ENCODE data around the gene TIMM8B.
"Not testable (repeated sequence)": the region's sequence is repeated elsewhere in the genome, so short reads cannot be mapped to it uniquely, and the experiment has no call there.

The TIMM8B gene, protein sequence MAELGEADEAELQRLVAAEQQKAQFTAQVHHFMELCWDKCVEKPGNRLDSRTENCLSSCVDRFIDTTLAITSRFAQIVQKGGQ

DNA sequence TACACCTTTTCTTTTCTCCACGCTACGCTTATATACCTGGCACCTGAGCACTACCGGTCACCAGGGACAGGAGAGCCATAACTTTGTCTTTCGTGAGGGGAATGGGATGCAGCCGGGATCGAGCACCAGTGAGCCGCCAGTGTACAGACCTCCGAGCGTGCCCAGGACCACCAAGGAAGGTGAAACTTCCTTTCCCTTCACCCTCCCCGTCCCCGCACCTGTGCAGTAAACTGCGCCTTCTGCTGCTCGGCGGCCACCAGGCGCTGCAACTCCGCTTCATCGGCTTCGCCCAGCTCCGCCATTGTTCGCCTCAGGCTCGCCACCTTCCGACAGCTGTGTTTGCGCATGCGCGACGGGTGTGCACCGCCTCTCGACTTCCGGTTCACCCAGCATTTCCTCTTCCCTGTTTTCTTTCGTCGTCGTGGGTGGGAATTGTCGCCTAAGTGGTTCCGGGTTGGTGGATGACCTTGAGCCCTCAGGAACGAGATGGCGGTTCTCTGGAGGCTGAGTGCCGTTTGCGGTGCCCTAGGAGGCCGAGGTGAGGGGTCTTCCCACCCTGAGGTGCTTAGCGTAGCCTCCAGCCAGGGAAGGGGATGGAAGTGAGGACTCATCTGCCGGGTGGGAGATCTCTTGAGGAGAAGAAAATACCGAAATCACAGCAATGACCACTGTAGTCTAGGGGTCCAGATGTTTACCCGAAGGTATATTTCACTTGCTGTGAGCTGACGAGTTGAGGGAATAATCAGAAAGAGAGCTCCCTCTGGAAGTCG lies at the start of gene TIMM8B, which contains the start of gene SDHD:
TSS of gene TIMM8B (minus strand) at position 335 of the 770 bp plus-strand sequence. CDS start at position 302, 33 bp downstream.
TSS of gene SDHD (plus strand) at position 452 of the 770 bp plus-strand sequence. CDS start at position 487, 35 bp downstream.
- DNase-seq (ENCODE audit: low spot score), result peak; percentile 98

- DNase-seq (ENCODE audit: low spot score), result no peak
Measured at GRCh38 chr11:112134473-112134872, 47.9 kb upstream of the TIMM8B start.

DNA sequence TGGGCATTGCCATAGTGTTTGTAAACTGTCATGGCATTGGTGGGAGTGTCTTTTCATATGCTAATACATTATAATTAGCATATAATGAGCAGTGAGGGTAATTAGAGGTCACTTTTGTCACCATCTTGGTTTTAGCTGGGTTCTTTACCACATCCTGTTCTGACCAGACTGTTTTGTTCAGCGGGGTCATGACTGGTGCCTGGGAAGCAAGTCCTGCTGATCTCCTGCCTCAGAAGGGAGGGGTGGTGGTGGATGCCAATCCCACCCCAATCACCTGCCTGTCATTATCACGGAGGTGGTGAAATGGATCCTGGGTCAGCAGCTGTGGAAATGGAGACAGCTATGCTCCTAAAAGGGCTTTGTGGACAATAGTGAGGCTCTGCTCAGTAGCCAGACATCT lies 46.2 kb upstream of the TIMM8B start:
- no peak for DNase-seq (ENCODE audit: low spot score)

GRCh38 chr11:112129656-112130055 lies 43.1 kb upstream of the TIMM8B start:
- peak; percentile 89 for DNase-seq (ENCODE audit: low spot score)

- peak; percentile 82 for DNase-seq (ENCODE audit: low spot score)
Measured at GRCh38 chr11:112128483-112129121, 42.0 kb upstream of the TIMM8B start.

GRCh38 chr11:112127056-112127455 lies 40.5 kb upstream of the TIMM8B start:
- DNase-seq (ENCODE audit: low spot score), result no peak

DNA sequence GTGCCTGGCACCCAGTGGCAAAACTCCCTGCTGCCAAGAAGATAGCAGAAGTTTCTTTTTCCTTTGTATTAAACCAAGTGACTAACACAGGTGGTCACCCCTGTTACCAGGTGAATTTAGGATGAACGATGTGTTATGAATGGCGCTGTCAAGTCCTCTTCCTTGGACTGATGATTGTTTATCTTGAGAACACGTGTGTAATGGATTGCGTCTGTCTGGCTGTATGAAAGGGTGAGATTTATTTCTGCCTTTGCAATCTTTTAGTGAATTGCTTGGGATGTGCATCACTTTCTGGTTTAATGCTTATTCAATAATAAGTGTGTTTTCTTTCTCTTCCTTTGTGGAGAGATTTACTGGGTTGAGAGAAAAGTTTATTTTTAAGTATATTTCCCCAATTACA lies 36.6 kb upstream of the TIMM8B start:
- DNase-seq (ENCODE audit: low spot score), result no peak

- DNase-seq (ENCODE audit: low spot score), result no peak
Measured at GRCh38 chr11:112121981-112122615, 35.5 kb upstream of the TIMM8B start.

- DNase-seq (ENCODE audit: low spot score), result no peak
Measured at GRCh38 chr11:112118176-112118575, 31.6 kb upstream of the TIMM8B start.

GRCh38 chr11:112115386-112115785 lies 28.8 kb upstream of the TIMM8B start:
- DNase-seq (ENCODE audit: low spot score), result no peak

GRCh38 chr11:112114460-112114859 lies 27.9 kb upstream of the TIMM8B start:
- DNase-seq (ENCODE audit: low spot score), result no peak

DNA sequence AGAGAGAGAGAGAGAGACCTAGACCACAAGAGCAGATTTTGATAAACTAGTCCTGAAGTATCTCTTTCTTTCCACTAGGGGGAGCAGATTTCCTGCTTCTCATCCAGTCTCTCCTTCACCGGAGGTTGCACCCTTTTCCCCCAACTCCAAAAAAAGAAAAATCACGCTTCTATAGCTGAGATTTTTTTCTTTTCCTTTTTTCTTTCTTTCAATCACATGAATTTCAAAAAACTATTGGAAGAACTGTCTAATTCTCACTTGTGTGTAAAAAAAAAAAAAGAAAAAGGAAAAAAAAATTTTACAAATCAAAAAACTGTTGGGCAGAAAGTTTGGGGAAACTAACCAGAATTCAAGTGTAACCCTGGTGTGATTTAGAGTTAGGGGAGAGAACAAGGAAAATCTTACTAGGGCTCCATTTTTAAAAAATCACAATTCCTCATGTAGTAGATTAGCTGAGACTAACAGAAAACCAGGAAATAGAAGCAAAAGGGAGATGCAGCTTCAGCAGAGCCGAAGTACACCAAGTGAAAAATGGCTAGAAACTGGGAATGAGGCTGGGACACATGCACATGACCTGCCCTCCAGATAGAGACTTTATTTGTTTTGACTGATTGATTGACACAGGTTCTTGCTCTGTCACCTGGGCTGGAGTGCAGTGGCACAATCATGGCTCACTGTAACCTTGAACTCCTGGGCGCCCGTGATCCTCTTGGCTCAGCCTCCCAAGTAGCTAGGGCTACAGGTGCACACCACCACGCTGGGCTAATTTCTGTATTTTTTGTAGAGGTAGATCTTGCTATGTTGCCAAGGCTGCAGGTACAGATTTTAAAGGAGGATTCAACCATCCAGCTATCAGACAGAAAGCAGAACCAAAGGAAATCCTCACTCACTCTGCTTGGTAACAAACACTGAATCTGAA lies 27.2 kb upstream of the TIMM8B start:
- DNase-seq (ENCODE audit: low spot score), result peak; percentile 86

DNA sequence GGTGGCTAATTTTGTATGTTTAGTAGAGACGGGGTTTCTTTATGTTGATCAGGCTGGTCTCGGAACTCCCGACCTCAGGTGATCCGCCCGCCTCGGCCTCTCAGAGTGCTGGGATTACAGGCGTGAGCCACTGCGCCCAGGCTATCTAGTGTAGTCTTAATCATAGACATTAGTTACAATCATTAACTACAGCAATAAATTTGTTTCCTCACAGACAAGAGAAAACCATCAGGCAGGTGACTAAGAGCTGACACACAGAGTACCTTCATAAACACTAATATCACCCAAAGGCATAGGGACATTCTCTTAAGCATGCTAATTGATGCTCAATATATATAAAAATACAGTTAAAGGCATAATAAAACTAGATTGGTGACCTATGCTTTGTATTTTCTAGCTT lies 19.5 kb upstream of the TIMM8B start:
- no peak for DNase-seq (ENCODE audit: low spot score)

DNA sequence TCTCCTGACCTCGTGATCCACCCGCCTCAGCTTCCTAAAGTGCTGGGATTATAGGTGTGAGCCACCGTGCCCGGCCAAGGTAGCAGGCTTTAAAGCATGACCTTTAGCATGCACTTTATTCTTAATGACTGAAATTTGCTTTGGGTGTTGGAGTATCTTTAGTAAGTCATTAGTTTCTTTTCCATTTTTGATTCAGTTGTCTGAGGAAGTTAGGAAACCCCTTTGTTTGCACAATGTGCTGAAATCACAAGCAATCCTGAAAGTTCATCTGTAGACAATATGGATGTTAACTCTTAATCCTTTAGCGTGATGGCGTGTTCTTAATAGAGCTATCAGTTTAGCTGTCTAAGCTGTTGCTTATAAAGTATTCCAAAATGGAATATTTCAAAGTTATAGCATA lies 16.9 kb upstream of the TIMM8B start:
- DNase-seq (ENCODE audit: low spot score), result no peak

DNA sequence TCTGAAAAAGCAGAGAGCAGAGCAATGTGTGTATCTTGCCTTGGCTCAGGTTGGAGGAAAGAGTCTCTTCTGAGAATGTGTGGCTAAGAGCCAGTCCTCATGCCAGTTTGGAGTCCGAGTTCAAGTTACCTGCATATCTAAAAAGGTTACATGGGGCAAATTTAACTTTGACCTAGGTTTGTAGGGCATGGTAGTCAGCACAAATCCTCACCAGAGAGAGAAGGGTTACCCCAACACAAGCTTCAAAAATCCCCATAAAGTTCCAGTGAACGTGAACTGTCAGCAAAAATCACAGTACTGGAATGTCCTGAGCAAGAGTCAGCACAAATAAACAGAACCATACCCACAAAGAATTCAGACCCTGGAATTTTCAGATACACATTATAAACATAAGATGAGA lies 13.9 kb upstream of the TIMM8B start:
- DNase-seq (ENCODE audit: low spot score), result no peak

DNA sequence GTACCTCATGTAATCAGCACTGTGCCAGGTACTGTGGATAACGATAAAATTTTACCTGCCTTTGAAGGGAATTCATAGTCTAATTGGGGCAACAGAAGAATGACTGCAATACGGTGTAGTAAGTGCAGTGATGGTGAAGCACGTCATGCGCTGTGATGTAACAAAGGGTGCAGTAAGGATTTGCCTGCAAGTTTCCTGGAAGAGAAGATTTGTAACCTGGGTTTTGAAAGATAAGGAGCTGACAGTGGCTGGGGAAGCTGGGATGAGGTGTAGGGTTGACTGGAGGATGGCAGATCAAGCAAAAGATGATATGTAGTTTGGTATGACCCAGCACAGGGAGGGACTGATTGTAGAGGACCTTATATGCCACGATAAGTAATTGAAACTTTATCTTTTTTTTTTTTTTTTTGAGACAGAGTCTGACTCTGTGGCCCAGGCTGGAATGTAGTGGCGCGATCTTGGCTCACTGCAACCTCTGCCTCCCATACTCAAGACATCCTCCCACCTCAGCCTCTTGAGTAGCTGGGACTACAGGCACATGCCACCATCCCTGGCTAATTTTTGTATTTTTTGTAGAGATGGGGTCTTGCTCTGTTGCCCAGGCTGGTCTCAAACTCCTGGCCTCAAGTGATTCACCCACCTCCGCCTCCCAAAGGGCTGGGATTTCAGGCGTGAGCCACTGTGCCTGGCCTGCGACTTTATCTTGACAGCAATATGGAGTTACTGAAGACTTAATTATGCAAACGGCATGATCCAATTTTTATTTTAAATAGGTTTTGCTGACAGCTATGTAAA lies 11.4 kb upstream of the TIMM8B start:
- no peak for DNase-seq (ENCODE audit: low spot score)

GRCh38 chr11:112096194-112096593 lies 9.6 kb upstream of the TIMM8B start:
- no peak for DNase-seq (ENCODE audit: low spot score)

DNA sequence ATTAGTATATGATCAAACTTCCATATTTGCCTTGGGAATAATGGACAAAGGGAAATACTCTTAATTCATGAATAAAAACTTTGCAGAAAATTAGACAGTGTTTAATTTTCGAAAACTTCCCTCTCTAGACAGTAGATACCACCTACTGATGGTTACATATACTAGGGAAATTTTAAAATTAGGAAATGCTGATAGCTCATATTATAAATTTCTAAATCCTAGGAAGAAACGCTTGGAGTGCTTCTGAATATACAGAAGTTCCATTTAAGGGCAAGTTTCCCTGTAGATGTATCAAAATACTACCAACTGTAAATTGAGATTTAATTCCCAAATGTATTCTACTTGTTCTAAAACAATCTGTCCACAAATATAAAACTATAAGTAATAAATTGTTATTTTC lies 8.7 kb upstream of the TIMM8B start:
- not testable (repeated sequence) for DNase-seq (ENCODE audit: low spot score)

- DNase-seq (ENCODE audit: low spot score), result no peak
Measured at GRCh38 chr11:112087212-112087611, 656 bp upstream of the TIMM8B start.

DNA sequence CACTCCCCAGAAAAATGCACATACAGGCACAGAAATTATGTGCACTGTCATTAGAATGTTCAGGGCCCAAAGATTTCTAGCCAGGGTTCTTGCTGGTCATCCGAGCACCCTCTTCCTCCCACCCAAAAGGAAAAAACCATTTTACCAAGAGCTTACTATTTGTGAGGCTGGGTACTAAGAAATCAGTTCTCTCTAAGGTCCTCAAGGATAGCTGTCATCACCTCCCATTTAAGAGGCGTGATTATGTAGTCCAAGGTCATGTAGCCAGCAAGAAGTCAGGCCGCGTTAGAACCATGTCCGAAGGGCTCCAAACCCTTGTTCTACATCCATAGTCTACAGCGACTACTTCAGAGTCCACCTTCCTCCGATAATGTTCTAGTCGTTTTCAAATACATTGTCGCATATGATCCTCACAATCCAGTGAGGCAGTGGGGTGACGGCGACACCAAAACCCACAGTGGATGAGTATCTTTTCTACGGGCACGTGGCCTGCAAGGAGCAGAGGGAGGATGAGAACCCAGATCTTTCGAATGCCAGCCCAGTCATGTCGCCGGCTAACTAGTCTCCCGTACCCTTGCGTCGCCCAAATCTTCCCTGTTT lies 634 bp downstream of the TIMM8B start:
- DNase-seq (ENCODE audit: low spot score), result no peak
